HG03280 (cell line): ENCODE data around the gene PELI2.
"Not testable (repeated sequence)": the region's sequence is repeated elsewhere in the genome, so short reads cannot be mapped to it uniquely, and the experiment has no call there.

Experiments
- ATAC-seq: cut with Tn5 transposase; IDR thresholded peaks from one replicate; pipeline ENCODE4 v1.9.1; 2021; ENCODE audit warnings: mild to moderate bottlenecking, moderate library complexity; ENCODE audit not compliant: unreplicated experiment

PELI2 gene

DNA sequence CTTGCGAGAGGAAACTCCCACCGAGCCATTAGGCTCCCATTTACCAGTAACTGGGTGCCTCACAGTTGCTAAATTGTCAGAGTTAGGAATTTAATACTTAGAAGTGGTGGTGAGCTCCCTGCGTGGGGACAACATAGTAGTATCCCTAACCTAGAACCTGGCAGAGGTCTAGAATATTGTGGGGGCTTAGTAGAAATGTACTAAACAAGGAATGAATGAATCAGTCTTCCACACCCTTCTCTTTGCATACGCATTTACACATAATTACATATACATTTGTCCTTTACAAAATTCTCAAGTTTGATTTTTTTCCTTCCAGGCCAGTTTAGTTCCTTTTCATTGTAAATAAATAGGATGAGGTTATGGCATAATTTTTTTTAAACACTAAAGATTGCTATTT lies 24.1 kb downstream of the PELI2 start:
- no peak for ATAC-seq

GRCh38 chr14:56143025-56143424 lies 24.8 kb downstream of the PELI2 start:
- no peak for ATAC-seq

DNA sequence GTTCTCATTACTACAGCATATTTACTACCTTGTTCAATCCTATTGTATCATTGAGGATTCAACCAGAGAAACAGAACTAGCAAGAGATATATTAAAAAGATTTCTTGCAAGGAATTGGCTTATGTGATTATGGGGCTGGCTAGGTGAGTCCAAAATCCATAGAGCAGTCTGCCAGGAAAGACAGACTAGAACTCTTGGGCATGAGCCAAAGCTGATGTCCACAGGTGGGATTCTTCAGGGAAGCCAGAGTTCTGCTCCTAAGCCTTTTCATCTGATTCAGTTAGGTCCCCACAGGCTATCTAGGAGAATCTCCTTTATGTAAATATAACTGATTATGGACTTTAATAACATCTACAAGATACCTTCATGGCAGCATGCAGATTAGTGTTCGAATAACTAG lies 26.0 kb downstream of the PELI2 start:
- no peak for ATAC-seq

DNA sequence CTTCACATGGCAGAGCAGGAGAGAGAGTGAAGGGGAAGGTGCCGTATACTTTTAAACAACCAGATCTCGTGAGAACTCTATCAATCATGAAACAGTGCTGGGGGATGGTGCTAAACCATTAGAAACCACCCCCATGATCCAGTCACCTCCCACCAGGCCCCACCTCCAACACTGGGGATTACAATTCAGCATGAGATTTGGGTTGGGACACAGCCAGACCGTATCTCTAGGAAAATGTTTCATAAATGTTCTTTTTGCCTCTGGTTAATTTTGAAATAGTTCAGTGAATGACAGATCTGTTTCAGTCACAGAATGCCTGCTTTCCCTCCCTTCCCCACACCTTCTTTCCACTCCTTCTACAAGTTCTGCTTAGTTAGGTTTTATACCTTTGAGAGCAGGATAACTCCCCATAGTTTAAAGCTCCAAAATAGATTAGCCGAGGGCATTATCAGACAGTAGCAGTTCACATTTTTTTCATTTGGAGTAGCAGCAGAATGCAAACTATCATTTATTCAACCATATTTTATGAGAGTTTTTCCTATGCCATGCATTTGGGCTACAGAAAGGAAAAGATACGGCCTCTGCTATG lies 27.1 kb downstream of the PELI2 start:
- no peak for ATAC-seq

DNA sequence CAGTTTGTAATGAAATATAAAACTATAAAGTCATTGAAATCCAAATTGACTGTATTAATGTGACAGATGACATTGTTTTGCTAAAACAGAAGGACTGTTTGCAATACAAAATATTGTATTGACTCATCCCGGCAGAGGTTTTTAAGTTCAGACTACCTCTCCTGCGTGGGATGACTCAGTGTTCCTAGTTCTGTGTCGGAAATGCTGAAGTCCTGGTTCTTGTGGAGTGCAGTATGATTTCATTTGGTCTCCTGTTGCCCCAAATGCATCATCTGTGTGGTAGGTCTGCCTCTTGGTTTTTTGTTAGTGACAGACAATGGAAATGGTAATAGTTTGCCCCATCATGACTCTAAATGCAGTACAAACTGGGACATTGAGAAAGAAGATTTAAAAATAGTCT lies 27.8 kb downstream of the PELI2 start:
- no peak for ATAC-seq

- ATAC-seq, result no peak
Observed at GRCh38 chr14:56147449-56147848, 29.2 kb downstream of the PELI2 start.

DNA sequence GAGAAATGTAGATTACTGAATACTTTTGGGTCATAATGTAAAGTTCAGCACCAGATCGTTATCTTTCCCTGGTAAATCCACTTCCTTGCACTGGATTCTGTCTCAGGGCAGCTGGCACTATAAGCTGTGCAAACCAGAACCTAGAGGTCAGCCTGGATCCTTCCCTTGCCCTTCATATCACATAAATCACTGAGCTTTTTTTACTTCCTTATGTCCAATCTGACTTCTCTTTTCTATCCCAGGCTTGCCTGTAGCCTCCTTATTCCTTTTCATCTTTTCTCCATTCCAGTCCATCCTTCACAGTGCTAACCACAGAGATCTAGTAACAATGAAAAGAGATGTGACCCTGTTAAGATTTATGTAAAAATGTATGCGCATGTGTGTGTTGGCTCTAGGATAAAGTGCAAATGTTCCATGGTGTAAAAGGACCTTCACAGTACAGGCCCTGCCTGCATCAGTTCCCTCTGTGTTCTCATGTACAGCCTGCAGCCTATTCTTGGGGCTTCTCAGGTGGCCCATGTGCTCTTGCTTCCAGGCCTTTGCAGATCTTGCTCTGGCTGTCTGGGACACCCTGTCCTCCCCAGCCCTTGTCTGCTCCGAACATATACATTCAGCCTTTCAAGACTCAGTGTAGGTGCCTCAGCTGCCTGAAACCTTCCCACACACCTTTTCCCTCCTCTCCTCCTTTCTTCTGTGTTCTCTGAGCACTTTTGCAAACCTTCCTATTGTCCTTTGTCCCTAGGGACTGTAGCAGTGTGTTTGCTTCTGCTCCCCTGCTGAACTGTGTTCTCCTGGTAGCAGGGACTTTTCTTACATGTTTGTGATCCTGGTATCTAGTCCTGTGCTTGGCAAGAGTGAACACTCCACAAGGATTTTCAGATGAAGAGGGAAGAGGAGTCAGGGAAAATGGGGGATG lies 30.0 kb downstream of the PELI2 start:
- no peak for ATAC-seq

- no peak for ATAC-seq
Observed at GRCh38 chr14:56149151-56149550, 30.9 kb downstream of the PELI2 start.

GRCh38 chr14:56149995-56150394 lies 31.8 kb downstream of the PELI2 start:
- no peak for ATAC-seq

DNA sequence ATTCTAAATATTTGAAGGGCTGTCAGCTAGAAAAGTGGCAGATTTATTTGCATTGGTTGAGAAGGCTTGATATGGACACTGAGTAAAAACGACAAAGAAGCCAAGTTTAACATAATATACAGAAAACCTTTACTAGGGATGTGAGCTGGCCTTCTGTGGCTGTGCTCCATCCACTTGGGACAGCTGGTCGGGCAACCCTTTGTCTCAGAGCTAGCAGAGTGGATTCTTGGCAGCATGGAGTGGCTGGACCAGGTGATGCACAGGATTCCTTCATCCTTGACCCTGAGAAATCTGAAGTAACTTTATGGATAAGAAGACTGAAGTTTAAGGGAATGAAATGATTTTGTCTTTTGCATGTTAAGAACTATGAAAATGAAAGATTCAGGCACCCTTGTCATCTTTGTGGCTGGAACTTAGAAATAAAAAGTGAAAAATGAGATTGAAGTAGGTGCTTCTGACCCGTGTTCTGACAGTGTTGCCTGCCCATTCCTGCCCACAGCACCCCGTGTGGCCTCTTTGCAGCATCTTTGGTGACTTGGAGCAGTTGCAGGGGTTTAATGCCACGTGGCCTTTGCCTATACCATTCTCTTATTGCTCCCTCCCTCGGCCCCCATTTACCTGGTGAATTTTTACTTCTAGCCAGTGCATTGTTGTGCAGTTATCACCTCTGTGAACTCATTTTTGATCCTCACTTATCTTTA lies 32.6 kb downstream of the PELI2 start:
- no peak for ATAC-seq

GRCh38 chr14:56152221-56152620 lies 34.0 kb downstream of the PELI2 start:
- no peak for ATAC-seq

GRCh38 chr14:56153267-56153666 lies 35.1 kb downstream of the PELI2 start:
- no peak for ATAC-seq

DNA sequence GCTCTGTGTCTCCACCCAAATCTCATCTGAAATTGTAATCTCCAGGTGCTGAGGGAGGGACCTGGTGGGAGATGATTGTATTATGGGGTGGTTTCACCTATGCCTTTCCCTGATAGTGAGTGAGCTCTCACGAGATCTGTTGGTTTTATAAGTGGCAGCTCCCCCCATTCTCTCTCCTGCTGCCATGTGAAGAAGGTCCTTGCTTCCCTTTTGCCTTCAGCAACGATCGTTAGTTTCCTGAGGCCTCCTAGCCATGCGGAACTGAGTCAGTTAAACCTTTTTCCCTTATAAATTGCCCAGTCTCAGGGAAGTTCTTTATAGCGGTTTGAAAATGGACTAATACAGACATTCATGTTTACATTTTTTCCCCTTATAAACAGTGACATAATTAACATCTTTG lies 36.1 kb downstream of the PELI2 start:
- no peak for ATAC-seq

- ATAC-seq, result no peak
Observed at GRCh38 chr14:56156096-56156495, 37.9 kb downstream of the PELI2 start.

GRCh38 chr14:56159066-56159465 lies 40.9 kb downstream of the PELI2 start:
- no peak for ATAC-seq

- ATAC-seq, result no peak
Observed at GRCh38 chr14:56160088-56160487, 41.9 kb downstream of the PELI2 start.

- no peak for ATAC-seq
Observed at GRCh38 chr14:56161658-56162057, 43.4 kb downstream of the PELI2 start.

DNA sequence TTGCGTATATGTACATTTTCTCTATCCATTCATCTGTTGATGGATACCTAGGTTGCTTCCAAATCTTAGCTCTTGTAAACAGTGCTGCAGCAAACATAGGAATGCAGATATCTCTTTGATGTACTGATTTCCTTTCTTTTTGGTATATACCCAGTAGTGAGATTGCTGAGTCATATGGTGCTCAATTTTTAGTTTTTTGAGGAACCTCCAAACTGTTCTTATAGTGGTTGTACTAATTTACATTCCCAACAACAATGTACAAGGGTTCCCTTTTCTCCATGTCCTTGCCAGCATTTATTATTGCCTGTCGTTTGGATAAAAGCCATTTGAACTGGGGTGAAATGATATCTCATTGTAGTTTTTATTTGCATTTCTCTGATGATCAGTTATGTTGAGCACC lies 44.3 kb downstream of the PELI2 start:
- no peak for ATAC-seq

GRCh38 chr14:56166579-56166978 lies 48.4 kb downstream of the PELI2 start:
- ATAC-seq, result not testable (repeated sequence)

- no peak for ATAC-seq
Observed at GRCh38 chr14:56168007-56168616, 49.9 kb downstream of the PELI2 start.

DNA sequence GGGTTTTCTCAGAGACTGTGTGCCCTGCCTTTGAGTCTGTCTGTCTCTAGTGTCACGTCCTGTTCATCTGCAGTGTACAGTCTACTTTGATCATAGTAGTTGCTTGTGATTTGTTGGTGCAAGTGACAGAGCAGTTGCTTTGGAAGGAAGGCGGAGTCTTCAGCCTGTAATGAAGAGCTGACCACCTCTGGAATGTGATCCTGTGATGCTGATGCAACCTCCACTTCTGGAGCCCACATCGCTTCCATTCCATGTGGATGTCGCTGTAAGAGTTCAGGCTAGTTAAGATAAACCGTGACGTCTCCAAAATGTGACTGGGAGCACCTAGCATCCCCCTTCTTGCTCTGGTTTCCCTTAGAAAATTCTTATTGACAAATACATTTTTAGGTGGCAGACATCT lies 51.8 kb downstream of the PELI2 start:
- no peak for ATAC-seq
